Dermis microvascular lymphatic vessel endothelial cell (primary cell): ENCODE measurements around the gene GPC6. TPM values are rescaled to one million over a fixed set of nuclear protein-coding genes. Genes with fewer than 3 reads are reported as not detected.

Experiments used
- DNase-seq, 2 donors: peaks; one replicate each; pipeline versions ENCODE4 v3.0.0 to v3.0.0-alpha.2; 2010; ENCODE audit warnings: low read depth in 2 of 2
- total RNA-seq: library from RNA; depleted of rRNA; stranded (reverse); fragments of >200 nt; gene quantifications from 2 replicates; pipeline ENCODE4 v1.2.1, GENCODE V29; 2014

The GPC6 gene
- total RNA-seq, 1 donor from 2014 or later: under 0.01 TPM

DNA sequence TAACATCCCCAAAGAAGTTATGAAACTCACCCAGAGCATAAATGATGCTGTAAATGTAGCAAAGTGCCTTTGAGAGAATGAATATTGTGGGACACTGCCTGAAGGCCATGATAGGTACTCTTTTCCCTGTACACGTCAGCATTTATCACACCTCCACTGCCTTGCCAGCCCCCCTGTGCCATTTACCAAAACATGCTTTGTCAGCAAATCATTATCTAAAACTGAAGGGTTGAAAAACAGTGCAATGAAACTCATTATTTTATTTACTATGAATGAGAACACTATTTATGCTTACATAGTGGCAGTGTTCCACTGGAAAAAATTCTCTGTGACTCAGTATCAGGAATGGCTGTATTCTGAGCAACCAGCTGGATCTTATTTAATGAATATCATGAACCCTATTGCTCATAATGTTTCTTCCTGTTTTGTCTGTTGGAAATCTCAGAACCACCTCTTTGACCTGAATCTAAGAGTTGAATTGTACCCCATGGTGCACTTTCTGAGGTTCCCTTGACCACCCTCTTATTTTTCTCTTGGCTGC, 688.7 kb downstream of the GPC6 start:
- no peak for DNase-seq

DNA sequence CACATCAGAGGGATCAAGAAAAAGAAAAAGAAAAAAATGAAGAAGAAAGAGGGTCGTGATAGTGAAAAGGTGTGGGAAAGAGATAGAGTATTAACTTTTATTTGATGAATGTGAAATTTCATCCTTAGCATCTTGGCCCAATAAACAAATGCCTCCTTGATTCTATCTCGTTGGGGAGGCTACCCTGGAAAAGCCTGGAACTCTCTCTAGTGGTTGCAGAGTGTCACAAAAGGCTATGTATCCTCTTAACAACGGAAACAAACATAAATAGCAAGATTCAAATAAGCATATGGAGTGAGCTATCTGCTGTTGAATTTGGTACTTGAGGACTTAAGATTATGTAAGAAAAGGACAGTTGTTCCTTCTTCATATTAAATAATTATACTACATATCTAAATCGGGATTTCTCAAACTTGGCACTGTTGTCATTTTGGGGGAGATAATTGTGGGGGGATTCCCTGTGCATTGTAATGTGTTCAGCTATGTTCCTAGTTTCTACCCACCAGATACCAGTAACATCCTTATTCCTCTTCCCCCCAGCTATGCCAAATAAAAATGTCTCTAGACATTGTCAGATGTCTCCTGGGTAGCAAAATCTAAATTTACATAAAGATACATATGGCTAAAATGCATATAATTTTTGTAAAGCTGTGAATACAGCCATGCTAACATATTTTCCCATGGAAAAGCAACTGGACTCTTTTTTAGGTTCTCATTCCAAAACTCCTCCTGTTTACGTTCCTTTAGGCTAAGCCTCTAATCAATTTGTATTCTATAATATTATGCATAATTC, 695.7 kb downstream of the GPC6 start:
- DNase-seq: no peak

DNA sequence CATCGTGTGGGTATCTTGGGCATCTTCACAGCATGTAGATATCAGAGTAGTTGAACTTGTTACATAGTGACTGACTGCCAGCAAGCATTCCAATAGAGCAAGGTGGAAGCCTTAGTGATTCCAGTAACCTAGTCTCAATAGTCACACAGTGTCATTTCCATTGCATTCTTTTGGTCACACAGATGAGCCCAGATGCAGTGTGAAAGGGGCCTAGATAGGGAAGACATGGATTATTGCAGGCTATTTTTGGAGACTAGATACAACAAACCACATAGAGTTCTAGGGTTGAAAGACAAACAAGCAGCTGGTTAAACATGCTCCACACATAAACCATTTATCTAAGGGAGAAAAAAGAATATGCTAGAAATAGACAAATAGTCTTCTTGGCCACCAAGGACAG, 699.4 kb downstream of the GPC6 start:
- no peak for DNase-seq

DNA sequence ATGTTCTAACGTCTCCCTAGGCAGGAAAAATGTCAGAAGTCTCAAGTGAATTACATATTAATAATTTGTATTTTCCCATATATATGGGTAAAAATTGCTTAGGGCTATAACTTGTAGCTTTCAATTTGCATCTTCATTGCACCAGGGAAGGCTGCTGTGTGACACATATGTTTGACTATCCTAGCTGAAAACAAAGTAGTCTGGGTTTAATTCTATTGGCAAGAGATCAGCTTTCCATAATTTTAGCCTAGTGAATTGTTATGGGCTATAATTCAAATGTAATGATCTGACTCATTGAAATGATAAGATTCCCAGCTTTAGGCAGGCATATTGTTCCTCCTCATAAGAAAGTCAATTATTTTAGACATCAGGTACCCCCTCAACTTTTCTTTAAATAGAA, 699.8 kb downstream of the GPC6 start:
- DNase-seq: no peak

DNA sequence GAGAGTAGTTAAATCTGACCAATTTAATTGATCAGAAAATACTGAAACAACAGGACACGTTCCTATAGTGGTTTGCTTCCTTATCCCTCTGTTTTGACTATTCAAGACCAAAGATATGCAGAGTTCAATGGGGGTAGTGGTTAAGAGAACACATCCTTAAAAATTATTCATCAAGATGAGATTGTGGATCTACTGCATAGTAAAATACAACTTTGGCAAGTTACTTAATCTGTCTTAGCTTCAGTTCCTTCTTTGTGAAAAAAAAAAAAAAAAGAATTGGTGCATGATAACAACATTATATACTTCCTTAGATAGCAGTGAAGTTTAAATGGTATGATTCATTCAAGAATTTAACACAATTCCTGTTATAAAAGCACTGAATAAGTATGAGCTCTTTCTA, 700.8 kb downstream of the GPC6 start:
- DNase-seq: no peak

DNA sequence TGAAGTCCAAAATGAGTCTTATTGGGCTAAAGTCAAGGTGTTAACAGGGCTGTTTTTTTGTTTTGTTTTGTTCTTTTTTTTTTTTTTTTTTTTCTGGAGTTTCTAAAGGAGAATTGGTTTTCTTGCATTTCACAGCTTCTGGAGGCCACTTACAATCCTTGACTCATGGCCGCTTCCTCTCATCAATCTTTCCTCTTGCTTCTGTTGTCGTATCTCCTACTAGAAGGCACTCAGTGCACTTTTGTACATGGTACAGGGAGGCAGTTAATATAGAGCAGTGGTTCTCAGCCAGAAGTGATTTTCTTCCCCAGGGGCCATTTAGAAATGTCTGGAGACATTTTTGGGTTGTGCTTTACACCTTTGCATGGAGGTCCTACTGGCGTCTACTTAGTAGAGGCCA, 706.3 kb downstream of the GPC6 start:
- no peak for DNase-seq

DNA sequence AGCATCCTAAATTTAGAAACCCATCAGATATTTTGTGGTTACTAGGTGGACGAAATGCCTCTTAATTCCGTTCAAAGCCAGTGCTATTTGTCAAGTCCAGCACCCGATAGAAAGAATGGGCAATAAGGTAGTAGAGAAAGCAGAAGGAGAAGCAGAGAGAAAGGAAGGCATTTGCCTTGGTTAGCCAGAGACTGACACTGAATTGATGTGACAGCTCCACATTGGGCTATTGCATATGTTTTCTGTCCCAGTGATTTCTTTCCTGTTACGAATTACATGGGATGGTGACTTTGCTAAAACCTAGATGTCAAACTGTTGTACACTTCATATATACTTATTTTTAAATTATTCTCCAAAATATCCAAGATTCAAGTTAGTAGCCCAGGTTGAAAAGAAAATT, 710.3 kb downstream of the GPC6 start:
- DNase-seq: no peak

DNA sequence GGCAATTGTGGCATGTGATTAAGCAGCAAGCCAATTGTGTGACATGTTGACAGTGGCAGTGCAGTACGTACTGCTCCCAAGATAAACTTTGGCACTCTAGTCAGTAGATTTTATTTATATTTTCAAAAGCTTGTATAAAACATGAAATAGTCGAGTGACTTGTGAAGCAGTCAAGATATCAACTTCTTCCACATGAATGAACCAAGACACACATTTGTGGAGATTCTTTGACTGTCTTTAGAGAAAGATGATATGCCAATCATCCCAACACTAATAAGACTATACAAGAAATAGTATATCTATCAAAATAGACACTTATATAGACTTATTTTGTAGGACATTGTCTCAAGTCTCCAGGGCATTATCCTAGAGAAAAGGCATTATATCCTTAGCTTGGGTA, 714.8 kb downstream of the GPC6 start:
- DNase-seq: no peak

DNA sequence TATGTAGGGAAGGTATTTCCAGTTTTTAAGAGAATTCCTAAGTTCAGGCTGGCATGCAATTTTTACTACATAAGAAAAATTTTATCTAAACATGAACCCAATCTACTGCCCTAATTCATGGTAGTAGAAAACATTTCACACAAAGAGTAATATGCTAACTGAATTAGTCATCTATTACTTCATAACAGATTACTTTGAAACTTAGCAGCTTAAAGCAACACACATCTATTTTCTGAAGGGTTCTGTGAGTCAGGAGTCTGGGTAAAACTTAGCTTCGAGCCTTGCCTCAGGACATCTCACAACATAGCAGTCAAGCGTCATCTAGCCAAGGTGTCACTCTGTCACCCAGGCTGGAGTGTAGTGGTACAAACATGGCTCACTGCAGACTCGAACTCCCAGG, 715.4 kb downstream of the GPC6 start:
- DNase-seq: no peak

DNA sequence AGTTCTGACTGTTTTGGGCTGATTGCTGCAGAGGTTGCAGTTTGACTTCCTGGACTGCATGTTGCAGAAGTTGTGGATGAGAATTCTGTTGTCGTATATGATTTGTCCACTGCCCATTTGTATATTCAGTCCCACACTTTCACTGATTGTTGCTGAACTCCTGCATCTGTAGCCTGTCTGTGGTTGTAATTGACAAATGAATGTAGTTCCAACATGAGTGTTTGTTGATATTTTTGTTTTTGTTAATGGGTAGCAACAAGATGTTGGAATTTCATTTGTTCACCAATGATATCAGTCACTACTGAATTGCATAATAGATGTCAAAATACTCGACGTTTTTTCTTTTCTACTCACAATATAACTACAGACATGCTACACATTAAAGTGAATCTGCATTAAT, 719.0 kb downstream of the GPC6 start:
- DNase-seq: no peak

DNA sequence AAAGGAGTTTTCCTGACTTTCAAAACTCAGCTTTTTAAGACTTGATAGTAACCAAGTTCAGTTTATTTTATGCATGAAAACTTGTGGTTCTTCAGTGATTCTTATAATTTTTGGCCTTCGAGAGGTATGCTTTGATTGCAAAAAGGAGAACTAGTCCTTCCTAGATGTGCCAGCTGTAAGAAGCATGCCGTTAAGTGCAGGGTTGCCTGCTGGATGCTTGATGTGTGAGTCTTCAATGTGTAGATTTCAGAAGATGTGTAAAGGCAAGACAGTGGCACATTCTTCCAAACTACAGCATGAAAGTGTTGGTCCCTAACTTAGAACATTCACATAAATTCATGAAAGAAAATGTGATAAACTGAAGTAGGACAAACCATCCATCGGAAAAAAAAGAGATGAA, 720.4 kb downstream of the GPC6 start:
- no peak for DNase-seq

DNA sequence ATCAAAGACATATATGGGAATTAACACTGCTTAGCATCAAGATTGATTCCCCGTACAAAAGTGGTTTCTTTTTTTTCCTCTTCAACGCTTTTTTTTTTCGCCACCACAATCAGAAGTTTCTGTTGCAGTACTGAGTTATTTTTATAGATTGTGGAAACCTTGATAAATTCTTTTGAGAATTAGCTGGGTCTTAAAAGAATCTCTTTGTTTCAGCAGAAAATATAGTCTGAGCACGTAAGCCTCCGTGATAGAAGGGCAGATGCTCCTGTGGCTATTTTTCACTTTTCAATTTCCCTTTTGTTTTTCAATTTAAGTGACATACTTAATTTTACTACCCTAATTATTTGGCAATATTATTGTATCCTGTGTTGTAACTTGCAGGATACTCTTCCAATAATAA, 721.0 kb downstream of the GPC6 start:
- no peak for DNase-seq

DNA sequence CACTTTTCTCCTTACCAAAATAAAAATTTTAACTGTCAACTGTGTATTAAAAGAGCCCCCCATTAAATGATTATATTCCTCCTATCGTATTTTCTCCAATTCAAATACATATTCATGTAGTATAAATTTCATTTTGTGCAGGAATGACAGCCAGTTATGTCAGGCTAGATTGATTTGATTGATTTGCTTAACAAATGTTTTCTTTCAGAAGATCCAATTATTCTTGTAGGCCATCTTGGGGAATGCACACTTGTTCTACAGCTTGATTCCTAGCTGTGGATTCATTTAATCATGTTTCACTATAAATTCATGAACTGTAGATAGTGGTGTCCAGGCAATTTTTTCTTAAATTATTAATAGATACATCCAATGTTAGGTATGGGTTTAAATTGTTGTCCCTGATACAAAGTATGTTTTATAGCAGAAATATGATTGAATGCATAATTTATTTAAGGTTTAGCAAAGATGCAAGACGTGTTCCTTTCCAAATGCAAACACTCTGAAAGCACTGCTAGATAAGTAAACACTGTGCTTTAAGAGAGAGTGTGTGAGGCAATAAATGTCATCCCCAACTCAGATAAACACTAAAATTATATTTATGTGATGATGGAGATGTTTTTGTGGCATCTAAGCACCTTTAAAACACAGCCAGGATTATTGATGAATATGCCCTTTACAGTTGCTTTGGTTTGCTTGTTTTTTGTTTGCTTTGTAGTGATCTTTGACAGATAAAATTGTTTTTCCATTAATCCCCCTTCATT, 721.7 kb downstream of the GPC6 start:
- DNase-seq: no peak

DNA sequence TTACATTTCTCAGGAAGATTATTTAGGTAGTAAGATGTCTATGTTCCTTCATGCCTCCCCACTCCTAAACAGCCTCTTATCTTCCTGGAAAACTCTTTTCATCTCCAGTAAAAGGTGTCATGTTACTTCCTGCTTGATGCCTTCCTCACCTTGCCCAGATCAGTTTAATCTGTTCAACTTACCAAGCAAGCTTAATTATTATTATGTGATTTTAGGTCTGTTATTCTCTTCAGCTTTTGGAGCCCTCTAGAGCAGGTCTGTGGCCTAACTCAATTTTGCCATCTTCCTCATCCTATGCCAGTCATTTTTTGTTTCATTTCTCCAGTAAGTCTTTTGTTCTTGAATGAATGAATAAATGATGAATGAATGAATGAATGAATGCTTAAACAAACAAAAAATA, 724.5 kb downstream of the GPC6 start:
- no peak for DNase-seq

DNA sequence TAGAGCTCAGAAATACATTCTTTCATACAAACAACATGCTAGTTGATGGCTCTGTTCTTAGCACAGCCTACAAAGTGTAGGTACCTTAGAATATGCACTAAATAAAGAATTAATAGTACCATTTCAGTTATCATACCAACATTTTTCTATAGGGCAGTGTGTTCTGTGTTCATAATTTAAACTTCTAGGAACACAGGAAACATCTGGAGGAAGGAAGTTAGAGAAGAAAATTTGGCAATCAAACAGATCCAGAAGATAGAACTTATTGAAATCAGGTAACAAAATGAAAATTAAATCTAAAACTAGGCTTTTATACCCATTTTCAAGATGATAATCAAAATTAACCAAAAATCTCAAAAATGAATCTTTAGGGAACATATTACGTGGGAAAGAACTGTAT, 725.3 kb downstream of the GPC6 start:
- DNase-seq: peak; percentile 24 to 42

DNA sequence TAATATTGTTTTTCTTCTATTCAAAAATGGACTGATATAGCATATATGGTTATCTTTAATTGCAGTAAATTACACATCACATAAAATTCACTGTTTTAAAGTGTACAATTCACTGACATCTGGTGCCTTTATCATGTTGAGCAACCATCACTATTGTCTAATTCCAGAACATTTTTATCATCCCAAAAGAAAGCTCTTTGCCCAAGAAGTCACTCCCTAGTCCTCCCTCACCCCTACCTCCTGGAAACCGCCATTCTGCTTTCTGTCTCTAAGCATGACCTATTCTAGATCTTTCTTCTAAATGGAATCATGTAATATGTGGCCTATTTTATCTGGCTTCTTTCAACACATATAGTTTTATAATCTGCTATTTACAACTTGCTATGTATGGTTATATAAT, 727.2 kb downstream of the GPC6 start:
- DNase-seq: no peak

DNA sequence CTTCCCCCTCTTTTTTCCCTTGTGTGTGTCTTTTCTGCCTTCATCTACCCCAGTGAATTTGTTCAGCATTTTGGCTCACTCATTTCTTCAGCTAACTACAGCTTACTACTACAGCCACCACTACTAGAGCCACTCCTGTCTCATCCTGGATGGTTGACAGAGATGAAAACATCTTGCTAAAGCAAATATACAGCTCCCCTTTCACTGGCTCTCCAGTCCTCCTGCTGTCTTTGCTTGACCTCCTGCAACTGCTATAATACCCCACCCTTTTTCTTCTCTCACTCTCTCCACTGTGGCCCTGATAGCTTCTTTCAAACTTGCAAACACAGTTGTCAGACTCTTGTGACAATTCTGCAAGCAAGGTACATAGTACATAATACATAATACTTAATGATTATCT, 729.3 kb downstream of the GPC6 start:
- no peak for DNase-seq

DNA sequence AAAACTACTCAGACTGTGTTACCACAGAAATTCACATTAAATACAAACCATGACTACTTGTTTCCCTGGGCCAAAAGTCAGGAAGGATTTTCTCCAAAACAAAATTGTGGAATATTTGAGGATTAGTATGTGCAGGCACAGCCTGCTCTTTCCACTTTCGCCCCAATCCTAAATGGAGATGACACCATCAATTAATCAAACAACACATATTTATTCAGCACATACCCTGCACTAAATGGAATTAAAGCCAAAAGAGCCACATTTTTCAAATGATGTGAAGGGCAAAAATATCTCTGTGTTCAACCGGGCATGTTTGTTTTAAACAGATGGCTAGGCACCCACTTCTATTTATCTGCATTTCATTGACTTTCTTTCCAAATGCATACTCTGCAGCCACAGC, 729.8 kb downstream of the GPC6 start:
- no peak for DNase-seq

DNA sequence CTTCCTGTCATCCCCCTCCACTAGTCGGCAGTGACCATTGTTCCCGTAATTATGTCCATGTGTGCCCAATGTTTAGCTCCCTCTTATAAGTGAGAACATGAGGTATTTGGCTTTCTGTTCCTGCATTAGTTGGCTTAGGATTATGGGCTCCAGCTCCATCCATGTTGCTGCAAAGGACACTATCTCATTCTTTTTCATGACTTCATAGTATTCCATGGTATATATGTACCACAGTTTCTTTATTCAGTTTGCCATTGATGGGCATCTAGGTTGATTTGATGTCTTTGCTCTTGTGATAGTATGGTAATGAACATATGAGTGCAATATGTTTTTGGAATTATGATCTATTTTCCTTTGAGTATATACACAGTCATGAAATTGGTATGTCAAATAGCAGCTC, 730.8 kb downstream of the GPC6 start:
- no peak for DNase-seq

DNA sequence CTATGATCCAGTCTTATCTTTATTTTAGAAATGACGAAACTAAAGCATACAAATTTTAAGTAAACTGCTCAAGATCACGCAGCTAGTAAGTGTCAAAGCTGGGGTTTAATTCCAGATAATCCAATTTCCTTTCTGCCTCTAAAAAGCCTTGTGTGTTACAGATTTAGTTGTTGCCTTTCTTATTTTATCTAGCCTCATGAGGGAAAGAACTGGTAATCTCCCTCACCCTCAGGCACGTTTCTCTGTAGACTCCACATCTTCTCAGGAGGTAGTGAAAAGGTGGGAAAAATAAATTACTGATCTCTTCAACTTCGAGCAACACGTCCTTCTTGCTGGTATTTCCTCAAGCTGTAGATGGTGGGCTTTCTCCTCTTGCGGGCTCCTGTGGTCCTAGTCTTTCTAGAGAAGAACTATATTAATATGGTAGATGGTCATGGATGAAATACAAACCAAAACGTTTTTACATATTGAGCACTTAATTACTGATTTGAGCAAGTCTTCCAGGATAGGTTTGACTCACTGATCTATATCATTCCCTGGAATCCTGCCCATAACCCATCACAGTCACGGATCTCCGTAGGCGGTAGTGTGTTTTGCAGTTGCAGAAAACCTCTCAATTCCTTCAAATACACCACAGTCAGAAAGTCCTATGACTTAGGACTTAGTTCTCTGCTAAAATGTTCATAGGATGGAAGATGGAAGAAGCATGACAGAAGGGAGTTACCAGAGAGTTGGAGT, 733.4 kb downstream of the GPC6 start:
- DNase-seq: no peak

DNA sequence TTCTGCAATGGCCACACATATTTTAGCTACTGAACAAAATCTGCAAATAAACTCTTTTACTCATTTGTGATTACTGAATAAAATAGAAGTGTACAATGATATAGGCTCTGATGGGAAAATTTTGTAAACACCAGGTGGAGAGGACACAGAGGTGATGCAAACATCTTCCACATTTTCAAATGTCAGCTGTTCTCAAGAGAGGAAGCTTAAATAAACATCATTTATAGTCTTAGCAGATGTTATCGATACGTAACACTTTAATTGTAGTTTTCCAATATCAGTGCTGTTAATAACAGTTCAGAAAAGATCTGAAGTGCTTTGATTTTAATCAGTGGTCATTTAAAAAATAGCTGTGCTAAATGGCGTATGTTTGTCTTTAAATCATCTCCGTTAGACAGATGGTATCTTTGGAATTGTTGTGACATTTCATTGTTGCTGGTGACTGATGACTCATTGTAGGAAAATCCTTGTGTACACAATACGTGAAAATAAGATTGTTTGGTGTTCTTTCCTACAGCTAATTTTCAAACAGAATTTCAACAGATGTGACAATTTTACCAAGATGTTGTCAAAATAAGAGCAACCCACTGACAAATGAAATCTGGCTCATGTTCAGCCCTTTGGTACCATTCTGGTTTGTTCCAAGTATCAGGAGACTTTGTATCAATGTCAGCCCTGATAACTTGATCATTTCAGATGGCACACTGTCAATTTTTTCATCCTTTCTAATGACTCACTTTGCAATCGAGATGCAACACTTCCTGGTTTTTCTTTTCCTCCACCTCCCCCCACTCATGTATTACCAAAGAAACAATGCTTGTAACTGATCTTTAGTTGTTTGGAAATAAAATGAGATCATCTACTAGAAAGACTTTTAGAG, 736.9 kb downstream of the GPC6 start:
- peak; percentile 43 to 49 for DNase-seq
